ENCODE results near the gene MPZL1. TPM values are rescaled to one million over a fixed set of nuclear protein-coding genes. Genes with fewer than 3 reads are reported as not detected.

Gene MPZL1
- total and polyA plus RNA-seq, 2 of the 13 experiments (the other 11 are each of a cell fraction or from before 2014, with no cell fraction given) = 38.0 to 68.7 TPM

DNA sequence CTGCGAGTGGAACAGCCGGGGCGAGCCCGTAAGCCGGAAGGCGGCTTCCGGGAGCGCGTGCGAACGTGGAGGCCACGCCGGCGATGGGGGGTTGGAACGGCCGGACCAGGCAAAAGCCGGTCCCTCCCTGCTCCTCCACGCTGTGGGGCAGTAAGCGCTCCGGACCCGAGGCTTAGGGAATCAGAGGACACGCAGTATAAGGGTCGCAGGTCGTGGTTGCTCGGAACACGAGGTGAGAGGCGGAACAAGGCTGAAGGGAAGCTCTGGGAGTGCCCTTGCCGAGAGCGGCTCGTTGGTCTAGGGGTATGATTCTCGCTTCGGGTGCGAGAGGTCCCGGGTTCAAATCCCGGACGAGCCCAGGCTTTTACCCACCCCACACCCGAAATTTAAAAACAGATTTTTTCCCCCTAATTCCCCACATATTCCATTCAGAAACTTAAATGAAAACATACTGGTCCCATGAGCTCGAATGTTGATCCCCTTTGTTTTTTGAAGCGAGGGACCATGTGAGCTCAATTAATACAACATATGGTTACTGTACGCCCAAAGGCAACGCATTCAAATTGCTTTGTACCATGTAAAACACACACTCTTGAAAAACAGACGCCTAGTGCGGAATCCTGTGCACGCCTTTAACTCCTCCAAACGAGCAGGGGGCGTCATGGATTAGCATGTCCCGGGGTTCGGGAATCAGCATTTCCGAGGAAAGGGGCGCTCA is 7.2 kb upstream of the MPZL1 start (continued):
- TF ChIP-seq, protein P1, sequence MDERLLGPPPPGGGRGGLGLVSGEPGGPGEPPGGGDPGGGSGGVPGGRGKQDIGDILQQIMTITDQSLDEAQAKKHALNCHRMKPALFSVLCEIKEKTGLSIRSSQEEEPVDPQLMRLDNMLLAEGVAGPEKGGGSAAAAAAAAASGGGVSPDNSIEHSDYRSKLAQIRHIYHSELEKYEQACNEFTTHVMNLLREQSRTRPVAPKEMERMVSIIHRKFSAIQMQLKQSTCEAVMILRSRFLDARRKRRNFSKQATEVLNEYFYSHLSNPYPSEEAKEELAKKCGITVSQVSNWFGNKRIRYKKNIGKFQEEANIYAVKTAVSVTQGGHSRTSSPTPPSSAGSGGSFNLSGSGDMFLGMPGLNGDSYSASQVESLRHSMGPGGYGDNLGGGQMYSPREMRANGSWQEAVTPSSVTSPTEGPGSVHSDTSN (CRISPR knock-in tag; IDR thresholded peaks at IDR 0.05) = no peak
- no peak for TF ChIP-seq HNRNPH1 (optimal IDR thresholded peaks at IDR 0.05; ENCODE audit: low read depth, low read length)
- TF ChIP-seq RAD51 (IDR thresholded peaks at IDR 0.05; ENCODE audit: borderline replicate concordance) = no peak
- TF ChIP-seq, protein P2, sequence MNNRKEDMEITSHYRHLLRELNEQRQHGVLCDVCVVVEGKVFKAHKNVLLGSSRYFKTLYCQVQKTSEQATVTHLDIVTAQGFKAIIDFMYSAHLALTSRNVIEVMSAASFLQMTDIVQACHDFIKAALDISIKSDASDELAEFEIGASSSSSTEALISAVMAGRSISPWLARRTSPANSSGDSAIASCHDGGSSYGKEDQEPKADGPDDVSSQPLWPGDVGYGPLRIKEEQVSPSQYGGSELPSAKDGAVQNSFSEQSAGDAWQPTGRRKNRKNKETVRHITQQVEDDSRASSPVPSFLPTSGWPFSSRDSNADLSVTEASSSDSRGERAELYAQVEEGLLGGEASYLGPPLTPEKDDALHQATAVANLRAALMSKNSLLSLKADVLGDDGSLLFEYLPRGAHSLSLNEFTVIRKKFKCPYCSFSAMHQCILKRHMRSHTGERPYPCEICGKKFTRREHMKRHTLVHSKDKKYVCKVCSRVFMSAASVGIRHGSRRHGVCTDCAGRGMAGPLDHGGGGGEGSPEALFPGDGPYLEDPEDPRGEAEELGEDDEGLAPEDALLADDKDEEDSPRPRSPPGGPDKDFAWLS (CRISPR knock-in tag; IDR thresholded peaks at IDR 0.05; ENCODE audit: borderline replicate concordance) = 0 out of 2 replicates have a peak, but pooled peaks have one; percentile 77
- no peak; the same call in 1 of the 2 replicates for TF ChIP-seq HMG20B (CRISPR knock-in tag; conservative IDR thresholded peaks at IDR 0.05)
- TF ChIP-seq ASH2L (IDR thresholded peaks at IDR 0.05; ENCODE audit: insufficient read length, low read depth, low read length) = peak; percentile 99
- no peak for TF ChIP-seq ZNF496 (CRISPR knock-in tag; IDR thresholded peaks at IDR 0.05; ENCODE audit: insufficient replicate concordance)
- peak; percentile 57; the same call in 1 of the 2 replicates for TF ChIP-seq TARDBP (CRISPR knock-in tag; IDR thresholded peaks at IDR 0.05)
- TF ChIP-seq, protein P3, sequence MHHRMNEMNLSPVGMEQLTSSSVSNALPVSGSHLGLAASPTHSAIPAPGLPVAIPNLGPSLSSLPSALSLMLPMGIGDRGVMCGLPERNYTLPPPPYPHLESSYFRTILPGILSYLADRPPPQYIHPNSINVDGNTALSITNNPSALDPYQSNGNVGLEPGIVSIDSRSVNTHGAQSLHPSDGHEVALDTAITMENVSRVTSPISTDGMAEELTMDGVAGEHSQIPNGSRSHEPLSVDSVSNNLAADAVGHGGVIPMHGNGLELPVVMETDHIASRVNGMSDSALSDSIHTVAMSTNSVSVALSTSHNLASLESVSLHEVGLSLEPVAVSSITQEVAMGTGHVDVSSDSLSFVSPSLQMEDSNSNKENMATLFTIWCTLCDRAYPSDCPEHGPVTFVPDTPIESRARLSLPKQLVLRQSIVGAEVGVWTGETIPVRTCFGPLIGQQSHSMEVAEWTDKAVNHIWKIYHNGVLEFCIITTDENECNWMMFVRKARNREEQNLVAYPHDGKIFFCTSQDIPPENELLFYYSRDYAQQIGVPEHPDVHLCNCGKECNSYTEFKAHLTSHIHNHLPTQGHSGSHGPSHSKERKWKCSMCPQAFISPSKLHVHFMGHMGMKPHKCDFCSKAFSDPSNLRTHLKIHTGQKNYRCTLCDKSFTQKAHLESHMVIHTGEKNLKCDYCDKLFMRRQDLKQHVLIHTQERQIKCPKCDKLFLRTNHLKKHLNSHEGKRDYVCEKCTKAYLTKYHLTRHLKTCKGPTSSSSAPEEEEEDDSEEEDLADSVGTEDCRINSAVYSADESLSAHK (CRISPR knock-in tag; IDR thresholded peaks at IDR 0.05; ENCODE audit: borderline replicate concordance) = no peak
- no peak for TF ChIP-seq MED8 (CRISPR knock-in tag; IDR thresholded peaks at IDR 0.05; ENCODE audit: insufficient replicate concordance)
- TF ChIP-seq ZMYM3 (CRISPR knock-in tag; IDR thresholded peaks at IDR 0.05) = peak; percentile 16; the same call in 1 of the 2 replicates
- TF ChIP-seq, protein P4, sequence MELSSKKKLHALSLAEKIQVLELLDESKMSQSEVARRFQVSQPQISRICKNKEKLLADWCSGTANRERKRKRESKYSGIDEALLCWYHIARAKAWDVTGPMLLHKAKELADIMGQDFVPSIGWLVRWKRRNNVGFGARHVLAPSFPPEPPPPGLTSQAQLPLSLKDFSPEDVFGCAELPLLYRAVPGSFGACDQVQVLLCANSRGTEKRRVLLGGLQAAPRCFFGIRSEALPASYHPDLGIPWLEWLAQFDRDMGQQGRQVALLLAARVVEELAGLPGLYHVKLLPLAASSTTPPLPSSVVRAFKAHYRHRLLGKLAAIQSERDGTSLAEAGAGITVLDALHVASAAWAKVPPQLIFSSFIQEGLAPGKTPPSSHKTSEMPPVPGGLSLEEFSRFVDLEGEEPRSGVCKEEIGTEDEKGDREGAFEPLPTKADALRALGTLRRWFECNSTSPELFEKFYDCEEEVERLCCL (CRISPR knock-in tag; IDR thresholded peaks at IDR 0.05; ENCODE audit: borderline replicate concordance) = no peak
- TF ChIP-seq ARNTL (CRISPR knock-in tag; IDR thresholded peaks at IDR 0.05) = peak; percentile 27; the same call in 1 of the 2 replicates
- no peak for TF ChIP-seq ATM (IDR thresholded peaks at IDR 0.05; ENCODE audit: borderline replicate concordance)
- no peak for TF ChIP-seq MAFF (IDR thresholded peaks at IDR 0.05; ENCODE audit: low read depth, low read length)
- 0 out of 2 replicates have a peak, but pooled peaks have one; percentile 33 for TF ChIP-seq NCOA1 (CRISPR knock-in tag; IDR thresholded peaks at IDR 0.05)
- TF ChIP-seq SIX4 (CRISPR knock-in tag; IDR thresholded peaks at IDR 0.05) = no peak
- TF ChIP-seq CENPX (CRISPR knock-in tag; IDR thresholded peaks at IDR 0.05) = no peak
- TF ChIP-seq, protein P5, sequence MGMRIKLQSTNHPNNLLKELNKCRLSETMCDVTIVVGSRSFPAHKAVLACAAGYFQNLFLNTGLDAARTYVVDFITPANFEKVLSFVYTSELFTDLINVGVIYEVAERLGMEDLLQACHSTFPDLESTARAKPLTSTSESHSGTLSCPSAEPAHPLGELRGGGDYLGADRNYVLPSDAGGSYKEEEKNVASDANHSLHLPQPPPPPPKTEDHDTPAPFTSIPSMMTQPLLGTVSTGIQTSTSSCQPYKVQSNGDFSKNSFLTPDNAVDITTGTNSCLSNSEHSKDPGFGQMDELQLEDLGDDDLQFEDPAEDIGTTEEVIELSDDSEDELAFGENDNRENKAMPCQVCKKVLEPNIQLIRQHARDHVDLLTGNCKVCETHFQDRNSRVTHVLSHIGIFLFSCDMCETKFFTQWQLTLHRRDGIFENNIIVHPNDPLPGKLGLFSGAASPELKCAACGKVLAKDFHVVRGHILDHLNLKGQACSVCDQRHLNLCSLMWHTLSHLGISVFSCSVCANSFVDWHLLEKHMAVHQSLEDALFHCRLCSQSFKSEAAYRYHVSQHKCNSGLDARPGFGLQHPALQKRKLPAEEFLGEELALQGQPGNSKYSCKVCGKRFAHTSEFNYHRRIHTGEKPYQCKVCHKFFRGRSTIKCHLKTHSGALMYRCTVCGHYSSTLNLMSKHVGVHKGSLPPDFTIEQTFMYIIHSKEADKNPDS (CRISPR knock-in tag; IDR thresholded peaks at IDR 0.05) = peak; percentile 66
- no peak; the same call in 1 of the 2 replicates for TF ChIP-seq JUNB (CRISPR knock-in tag; IDR thresholded peaks at IDR 0.05; ENCODE audit: borderline replicate concordance)
